Smooth muscle cell (in vitro differentiated cells): Measurements from ENCODE around the gene COL5A1. TPM values are rescaled to one million over a fixed set of nuclear protein-coding genes. Genes with fewer than 3 reads are reported as not detected.

Experiments
- DNase-seq: peaks from one replicate; lab custom pipeline; 2025; ENCODE audit not compliant: unreplicated experiment; lab: John Stamatoyannopoulos, UW
- H2AFZ ChIP-seq: fragments of 200-600 bp; sonication (generic); 2 replicates; pipeline ENCODE4 v1.6.0; 2016; ENCODE audit warnings: antibody characterized with exemption, low read depth, mild to moderate bottlenecking
- H3F3A ChIP-seq: fragments of 200-600 bp; sonication (generic); 2 replicates; pipeline ENCODE4 v1.6.0; 2017; ENCODE audit warnings: antibody characterized with exemption, low read depth
- H3K27ac ChIP-seq: fragments of 200-600 bp; sonication (generic); 2 replicates; pipeline ENCODE4 v1.5.1; 2016; ENCODE audit warnings: low read depth, mild to moderate bottlenecking
- H3K27me3 ChIP-seq: fragments of 200-600 bp; sonication (generic); 2 replicates; pipeline ENCODE4 v1.6.1; 2016; ENCODE audit warnings: low read depth, mild to moderate bottlenecking
- H3K36me3 ChIP-seq: fragments of 200-600 bp; sonication (generic); 2 replicates; pipeline ENCODE4 v1.5.1; 2016; ENCODE audit warnings: low read depth
- H3K4me1 ChIP-seq: fragments of 200-600 bp; sonication (generic); 2 replicates; pipeline ENCODE4 v1.5.1; 2016; ENCODE audit warnings: low read depth
- H3K4me2 ChIP-seq: fragments of 200-600 bp; sonication (generic); 2 replicates; pipeline ENCODE4 v1.6.0; 2016; ENCODE audit warnings: mild to moderate bottlenecking
- H3K4me3 ChIP-seq: fragments of 200-600 bp; sonication (generic); 2 replicates; pipeline ENCODE4 v1.5.1; 2016; ENCODE audit warnings: mild to moderate bottlenecking
- H3K79me2 ChIP-seq: fragments of 200-600 bp; sonication (generic); 2 replicates; pipeline ENCODE4 v1.6.0; 2016; ENCODE audit warnings: low read depth, mild to moderate bottlenecking
- H3K9ac ChIP-seq: fragments of 200-600 bp; sonication (generic); 2 replicates; pipeline ENCODE4 v1.6.0; 2016; ENCODE audit warnings: low read depth
- H3K9me3 ChIP-seq: fragments of 200-600 bp; sonication (generic); replicated peaks from 2 replicates; pipeline ENCODE4 v1.5.1; 2016; ENCODE audit warnings: low read depth
- H4K20me1 ChIP-seq: fragments of 200-600 bp; sonication (generic); 2 replicates; pipeline ENCODE4 v1.6.0; 2016; ENCODE audit warnings: low read depth
- WGBS: methylation state at CpG from one replicate; pipeline ENCODE4 v1.1.7; 2016; ENCODE audit warnings: low lambda C conversion rate; 5-methylcytosine and 5-hydroxymethylcytosine counted together
- polyA plus RNA-seq: library from polyadenylated mRNA; unstranded; fragments of >200 nt; fragmentation: Nextera tagmentation; extraction: Ambion mirVana; gene quantifications from 2 replicates; pipeline ENCODE4 v1.2.1, GENCODE V29; 2016
- total RNA-seq: library from RNA; depleted of rRNA; stranded (reverse); fragments of >200 nt; gene quantifications from 2 replicates; pipeline ENCODE4 v1.2.3, GENCODE V29; 2014
- TF ChIP-seq, protein P1 (sequence below): fragments of 200-600 bp; sonication (generic); IDR thresholded peaks from 2 replicates; pipeline ENCODE4 v1.5.1; 2017; ENCODE audit warnings: borderline replicate concordance, mild to moderate bottlenecking, antibody characterized with exemption; ENCODE audit not compliant: insufficient read depth, poor library complexity, severe bottlenecking

COL5A1 gene
- total and polyA plus RNA-seq, 2 experiments from 2014 or later, result 1,084 to 1,443 TPM

DNA sequence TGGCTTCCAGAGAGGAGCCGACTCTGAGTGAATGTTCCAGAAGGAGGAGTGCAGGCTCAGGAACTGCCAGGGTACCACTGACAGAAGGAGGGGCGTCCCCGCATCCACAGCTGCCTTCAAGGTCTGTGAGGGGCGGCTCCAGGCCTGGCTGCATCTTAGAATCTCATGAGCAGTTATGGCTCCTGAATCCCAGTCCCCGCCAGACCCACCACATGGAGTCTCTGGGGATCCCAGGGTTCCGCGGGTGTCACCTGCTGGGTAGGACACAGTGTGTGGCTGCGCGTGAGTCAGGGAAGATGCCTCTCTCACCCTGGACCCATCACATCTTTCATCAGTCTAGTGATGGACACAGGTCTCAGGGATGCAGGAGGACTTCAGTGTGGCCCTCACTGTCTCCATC, 79.2 kb downstream of the COL5A1 start:
- no peak for DNase-seq
- H3K27ac ChIP-seq, result peak overlapping the region; percentile 51
- H2AFZ ChIP-seq, result no peak overlapping the region
- TF ChIP-seq, protein P1, sequence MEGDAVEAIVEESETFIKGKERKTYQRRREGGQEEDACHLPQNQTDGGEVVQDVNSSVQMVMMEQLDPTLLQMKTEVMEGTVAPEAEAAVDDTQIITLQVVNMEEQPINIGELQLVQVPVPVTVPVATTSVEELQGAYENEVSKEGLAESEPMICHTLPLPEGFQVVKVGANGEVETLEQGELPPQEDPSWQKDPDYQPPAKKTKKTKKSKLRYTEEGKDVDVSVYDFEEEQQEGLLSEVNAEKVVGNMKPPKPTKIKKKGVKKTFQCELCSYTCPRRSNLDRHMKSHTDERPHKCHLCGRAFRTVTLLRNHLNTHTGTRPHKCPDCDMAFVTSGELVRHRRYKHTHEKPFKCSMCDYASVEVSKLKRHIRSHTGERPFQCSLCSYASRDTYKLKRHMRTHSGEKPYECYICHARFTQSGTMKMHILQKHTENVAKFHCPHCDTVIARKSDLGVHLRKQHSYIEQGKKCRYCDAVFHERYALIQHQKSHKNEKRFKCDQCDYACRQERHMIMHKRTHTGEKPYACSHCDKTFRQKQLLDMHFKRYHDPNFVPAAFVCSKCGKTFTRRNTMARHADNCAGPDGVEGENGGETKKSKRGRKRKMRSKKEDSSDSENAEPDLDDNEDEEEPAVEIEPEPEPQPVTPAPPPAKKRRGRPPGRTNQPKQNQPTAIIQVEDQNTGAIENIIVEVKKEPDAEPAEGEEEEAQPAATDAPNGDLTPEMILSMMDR, result no peak
- 95% methylated on average over 8 of the region's 9 CpGs for WGBS
- H3F3A ChIP-seq, result peaks cover 97% of the 10 kb centered on the region
- H4K20me1 ChIP-seq, result peaks cover 100% of the 10 kb centered on the region
- H3K27me3 ChIP-seq, result no peaks in the 10 kb centered on the region
- no peaks in the 10 kb centered on the region for H3K4me1 ChIP-seq
- no peaks in the 10 kb centered on the region for H3K9me3 ChIP-seq
- no peak overlapping the region for H3K4me2 ChIP-seq
- H3K4me3 ChIP-seq, result no peak overlapping the region
- H3K36me3 ChIP-seq, result peaks cover 11% of the 10 kb centered on the region
- peaks cover 100% of the 10 kb centered on the region for H3K79me2 ChIP-seq
- H3K9ac ChIP-seq, result no peak overlapping the region

DNA sequence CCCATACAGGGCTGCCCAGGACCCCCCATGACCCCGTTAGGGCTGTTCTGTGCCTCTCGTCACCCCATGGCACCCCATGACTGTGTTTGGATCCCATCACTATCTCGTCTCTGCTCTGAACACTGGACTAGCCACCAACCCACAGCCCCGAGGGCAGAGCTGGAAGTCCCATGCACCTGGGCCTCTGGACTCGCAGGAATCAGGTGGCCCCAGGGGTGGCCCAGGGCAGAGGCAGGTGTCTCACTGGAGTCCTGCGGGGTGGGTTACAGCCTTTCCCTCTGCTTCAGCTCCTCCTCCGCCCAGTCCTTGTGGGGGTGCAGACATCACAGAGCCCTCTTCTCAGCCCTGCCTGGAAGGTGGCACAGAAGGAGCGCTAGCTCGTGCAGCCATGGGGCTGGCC, 79.7 kb downstream of the COL5A1 start:
- Histone ChIP-seq H3K4me3 (no peak overlapping the region), H3K79me2 (peaks cover 100% of the 10 kb centered on the region), H3K4me2 (no peak overlapping the region), H3K27ac (peak overlapping the region; percentile 37), H3K4me1 (no peaks in the 10 kb centered on the region), H3K9me3 (no peaks in the 10 kb centered on the region), H2AFZ (no peak overlapping the region), H3K9ac (no peak overlapping the region), H4K20me1 (peaks cover 100% of the 10 kb centered on the region), H3K36me3 (peaks cover 14% of the 10 kb centered on the region), H3K27me3 (no peaks in the 10 kb centered on the region), H3F3A (peaks cover 97% of the 10 kb centered on the region)
- 91% methylated on average over 9 of the region's 9 CpGs for WGBS
- TF ChIP-seq, protein P1, result no peak
- no peak for DNase-seq

DNA sequence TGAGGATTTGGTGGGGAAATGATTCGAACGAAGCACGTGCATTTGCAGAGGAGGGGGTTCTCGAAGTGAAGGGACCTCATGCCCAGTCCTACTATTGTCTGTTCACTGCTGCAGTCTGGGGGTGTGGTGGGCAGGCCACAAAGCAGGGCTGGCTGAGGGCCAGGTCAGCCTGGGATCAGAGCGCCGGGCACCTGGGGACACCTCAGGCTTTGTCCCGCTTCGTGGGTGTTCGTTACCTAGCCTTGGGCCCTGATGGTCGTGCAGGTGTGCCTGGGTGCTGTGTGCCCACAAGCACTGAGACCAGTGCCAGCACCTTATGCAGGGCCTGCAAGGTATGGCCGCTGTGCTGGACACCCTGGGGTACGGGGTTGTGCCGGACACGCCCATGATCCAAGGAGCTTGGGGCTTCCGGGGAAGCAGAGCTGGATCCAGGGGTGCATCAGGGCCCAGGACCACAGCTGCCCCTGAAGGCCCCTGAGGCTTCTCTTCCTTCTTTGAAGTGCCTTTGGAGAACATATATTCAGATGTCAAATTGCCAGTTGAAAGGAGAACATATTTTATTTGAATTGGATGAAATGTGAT, 80.6 kb downstream of the COL5A1 start:
- no peaks in the 10 kb centered on the region for H3K27me3 ChIP-seq
- no peak overlapping the region for H2AFZ ChIP-seq
- TF ChIP-seq, protein P1, result no peak
- H3K9me3 ChIP-seq, result no peaks in the 10 kb centered on the region
- no peak for DNase-seq
- no peak overlapping the region for H3K9ac ChIP-seq
- WGBS, result 99% methylated on average over 15 of the region's 15 CpGs
- no peak overlapping the region for H3K4me2 ChIP-seq
- no peak overlapping the region for H3K4me3 ChIP-seq
- H3K36me3 ChIP-seq, result peaks cover 18% of the 10 kb centered on the region
- H3K27ac ChIP-seq, result peak overlapping the region; percentile 60
- peaks cover 100% of the 10 kb centered on the region for H3K79me2 ChIP-seq
- H4K20me1 ChIP-seq, result peaks cover 100% of the 10 kb centered on the region
- no peaks in the 10 kb centered on the region for H3K4me1 ChIP-seq
- peaks cover 97% of the 10 kb centered on the region for H3F3A ChIP-seq

DNA sequence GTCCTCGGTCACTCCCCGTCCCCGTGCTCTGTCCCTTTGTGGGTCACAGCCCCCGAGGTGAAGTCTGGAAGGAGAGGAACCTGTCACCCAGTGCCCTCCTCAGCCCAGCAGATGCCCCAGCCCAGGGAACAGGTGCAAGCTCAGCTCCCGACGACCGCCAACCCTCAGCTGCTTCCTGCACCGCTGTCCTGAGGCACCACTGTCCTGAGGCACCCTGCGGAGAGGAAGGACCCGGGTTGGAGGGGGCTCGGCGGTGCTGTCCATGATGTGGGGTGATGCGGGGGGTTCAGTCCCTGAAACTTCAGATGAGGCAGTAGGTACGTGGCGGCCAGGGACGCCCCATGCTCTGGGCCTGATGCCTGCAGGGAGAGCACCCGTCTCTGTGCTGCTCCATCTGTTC, 81.4 kb downstream of the COL5A1 start:
- H3K4me3 ChIP-seq, result no peak overlapping the region
- 94% methylated on average over 17 of the region's 17 CpGs for WGBS
- H3K79me2 ChIP-seq, result peaks cover 100% of the 10 kb centered on the region
- H3K36me3 ChIP-seq, result peaks cover 21% of the 10 kb centered on the region
- no peaks in the 10 kb centered on the region for H3K4me1 ChIP-seq
- H2AFZ ChIP-seq, result no peak overlapping the region
- H4K20me1 ChIP-seq, result peaks cover 100% of the 10 kb centered on the region
- peak overlapping the region; percentile 60 for H3K27ac ChIP-seq
- H3K9ac ChIP-seq, result no peak overlapping the region
- peaks cover 100% of the 10 kb centered on the region for H3F3A ChIP-seq
- DNase-seq, result no peak
- H3K27me3 ChIP-seq, result no peaks in the 10 kb centered on the region
- no peaks in the 10 kb centered on the region for H3K9me3 ChIP-seq
- TF ChIP-seq, protein P1, result no peak
- H3K4me2 ChIP-seq, result no peak overlapping the region
